PC-3 (cell line): ENCODE measurements around the gene VILL. TPM values are rescaled to one million over a fixed set of nuclear protein-coding genes. Genes with fewer than 3 reads are reported as not detected.

Experiments
- ATAC-seq: fragments of 200-7000 bp; cut with Tn5 transposase; 2 replicates; pipeline ENCODE4 v1.9.1; 2020; ENCODE audit warnings: mild to moderate bottlenecking, moderate library complexity
- BruUV-seq: library from RNA; stranded (reverse); fragments of 400-500 nt; replicated peaks from 2 replicates; lab custom pipeline; 2021; lab: Mats Ljungman, UMichigan
- CTCF ChIA-PET: fragments of 300-600 bp; sonication (Branson Sonifier 250); formaldehyde crosslinking; loops from one replicate; lab custom pipeline; 2022; ENCODE audit warnings: antibody characterized with exemption; lab: Charles Lee
- POLR2A ChIA-PET: fragments of 300-600 bp; sonication (Branson Sonifier 250); formaldehyde crosslinking; loops from one replicate; lab custom pipeline; 2022; ENCODE audit warnings: antibody characterized with exemption; ENCODE audit not compliant: unreplicated experiment; lab: Charles Lee
- DNase-seq: peaks from one replicate; pipeline ENCODE4 v3.0.0-alpha.2; 2015
- H2AFZ ChIP-seq: fragments of 300-600 bp; sonication (generic); 2 replicates; pipeline ENCODE4 v1.6.0; 2016; ENCODE audit warnings: antibody characterized with exemption, low read length
- H3F3A ChIP-seq: fragments of 300-600 bp; sonication (generic); one replicate; pipeline ENCODE4 v1.6.0; 2017; ENCODE audit warnings: antibody characterized with exemption, low read length, control low read depth, mild to moderate bottlenecking; ENCODE audit not compliant: unreplicated experiment
- H3K27ac ChIP-seq: fragments of 300-600 bp; sonication (generic); 2 replicates; pipeline ENCODE4 v1.5.1; 2016; ENCODE audit warnings: mild to moderate bottlenecking, low read length
- H3K27me3 ChIP-seq: fragments of 300-600 bp; sonication (generic); 2 replicates; pipeline ENCODE4 v1.6.1; 2016; ENCODE audit warnings: low read length, mixed read lengths
- H3K36me3 ChIP-seq: fragments of 300-600 bp; sonication (generic); 2 replicates; pipeline ENCODE4 v1.6.1; 2016; ENCODE audit warnings: low read depth, mixed run types, low read length, mixed read lengths
- H3K4me1 ChIP-seq: fragments of 300-600 bp; sonication (generic); 2 replicates; pipeline ENCODE4 v1.5.1; 2016; ENCODE audit warnings: low read length; ENCODE audit not compliant: insufficient read depth
- H3K4me2 ChIP-seq: fragments of 300-600 bp; sonication (generic); 2 replicates; pipeline ENCODE4 v1.6.0; 2016; ENCODE audit warnings: low read length
- H3K4me3 ChIP-seq: fragments of 300-600 bp; sonication (generic); 2 replicates; pipeline ENCODE4 v1.5.1; 2016; ENCODE audit warnings: mild to moderate bottlenecking, low read length, mixed read lengths
- H3K79me2 ChIP-seq: fragments of 300-600 bp; sonication (generic); 2 replicates; pipeline ENCODE4 v1.6.1; 2017; ENCODE audit warnings: low read length, mixed read lengths
- H3K9ac ChIP-seq: fragments of 300-600 bp; sonication (generic); 2 replicates; pipeline ENCODE4 v1.6.0; 2016; ENCODE audit warnings: mild to moderate bottlenecking, low read length
- H3K9me2 ChIP-seq: fragments of 300-600 bp; sonication (generic); replicated peaks from 2 replicates; pipeline ENCODE4 v1.6.1; 2016; ENCODE audit warnings: mixed run types, low read length, mixed read lengths
- H3K9me3 ChIP-seq: fragments of 300-600 bp; sonication (generic); 2 replicates; pipeline ENCODE4 v1.6.1; 2016; ENCODE audit warnings: low read length, mixed read lengths
- H4K20me1 ChIP-seq: fragments of 300-600 bp; sonication (generic); 2 replicates; pipeline ENCODE4 v1.6.1; 2016; ENCODE audit warnings: low read length, mixed read lengths
- EZH2 ChIP-seq: fragments of 300-600 bp; sonication (generic); IDR thresholded peaks from one replicate; pipeline ENCODE4 v1.6.1; 2017; ENCODE audit warnings: antibody characterized with exemption, mild to moderate bottlenecking, low read length; ENCODE audit not compliant: unreplicated experiment
- EZH2phosphoT487 ChIP-seq: fragments of 300-600 bp; sonication (generic); IDR thresholded peaks from 2 replicates; pipeline ENCODE4 v1.6.1; 2018; ENCODE audit warnings: mild to moderate bottlenecking, antibody characterized with exemption, low read length, borderline replicate concordance
- intact Hi-C: fragments of 100-400 bp; cut with micrococcal nuclease; formaldehyde crosslinking; loops from 2 replicates; pipeline ENCODE4 v1.9.0; 2023
- total RNA-seq: library from RNA; depleted of rRNA; stranded (reverse); fragments of >200 nt; gene quantifications from 2 replicates; pipeline ENCODE4 v1.2.3, GENCODE V29; 2014
- TF ChIP-seq, protein P1 (sequence below): fragments of 300-600 bp; sonication (generic); conservative IDR thresholded peaks from 2 replicates; pipeline ENCODE4 v1.5.1; 2017; ENCODE audit warnings: antibody characterized with exemption, low read depth, mild to moderate bottlenecking, low read length

The VILL gene
- total RNA-seq, 1 experiment from 2014 or later: 0.44 TPM

DNA sequence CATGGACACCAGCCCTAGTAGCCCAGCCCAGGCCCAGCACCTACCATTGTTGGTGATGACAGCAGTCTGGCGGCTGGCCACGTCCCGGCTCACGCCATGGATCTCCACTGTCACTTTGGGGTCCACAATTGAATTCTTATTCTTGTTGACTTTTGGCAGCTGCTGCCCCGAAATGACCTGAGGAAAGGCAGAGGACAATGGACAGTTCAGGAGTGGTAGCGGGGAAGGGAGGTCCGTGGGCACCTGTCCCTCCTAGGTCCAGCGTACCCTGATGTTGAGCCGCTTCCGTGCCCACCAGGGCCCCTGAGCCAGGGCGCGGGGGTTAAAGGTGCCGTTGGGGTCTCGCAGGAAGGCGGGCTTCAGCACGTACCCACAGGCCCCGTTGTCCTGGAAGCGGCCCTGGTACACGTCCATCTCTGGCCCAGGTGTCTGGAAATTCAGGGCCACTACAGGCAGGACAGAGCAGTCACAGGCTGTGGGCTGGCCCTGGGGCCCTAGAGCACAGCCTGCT is 17.7 kb downstream of the VILL start:
- no TSS peak for BruUV-seq
- no peaks in the 10 kb centered on the region for H3F3A ChIP-seq
- H3K4me1 ChIP-seq: peaks cover 27% of the 10 kb centered on the region
- no peak overlapping the region for H2AFZ ChIP-seq
- POLR2A ChIA-PET: no interaction called here
- H3K79me2 ChIP-seq: no peaks in the 10 kb centered on the region
- no peak for DNase-seq
- TF ChIP-seq, protein P1, sequence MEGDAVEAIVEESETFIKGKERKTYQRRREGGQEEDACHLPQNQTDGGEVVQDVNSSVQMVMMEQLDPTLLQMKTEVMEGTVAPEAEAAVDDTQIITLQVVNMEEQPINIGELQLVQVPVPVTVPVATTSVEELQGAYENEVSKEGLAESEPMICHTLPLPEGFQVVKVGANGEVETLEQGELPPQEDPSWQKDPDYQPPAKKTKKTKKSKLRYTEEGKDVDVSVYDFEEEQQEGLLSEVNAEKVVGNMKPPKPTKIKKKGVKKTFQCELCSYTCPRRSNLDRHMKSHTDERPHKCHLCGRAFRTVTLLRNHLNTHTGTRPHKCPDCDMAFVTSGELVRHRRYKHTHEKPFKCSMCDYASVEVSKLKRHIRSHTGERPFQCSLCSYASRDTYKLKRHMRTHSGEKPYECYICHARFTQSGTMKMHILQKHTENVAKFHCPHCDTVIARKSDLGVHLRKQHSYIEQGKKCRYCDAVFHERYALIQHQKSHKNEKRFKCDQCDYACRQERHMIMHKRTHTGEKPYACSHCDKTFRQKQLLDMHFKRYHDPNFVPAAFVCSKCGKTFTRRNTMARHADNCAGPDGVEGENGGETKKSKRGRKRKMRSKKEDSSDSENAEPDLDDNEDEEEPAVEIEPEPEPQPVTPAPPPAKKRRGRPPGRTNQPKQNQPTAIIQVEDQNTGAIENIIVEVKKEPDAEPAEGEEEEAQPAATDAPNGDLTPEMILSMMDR: no peak
- TF ChIP-seq EZH2phosphoT487: no peak
- TF ChIP-seq EZH2: no peak
- CTCF ChIA-PET: no interaction called here
- H3K27me3 ChIP-seq: no peaks in the 10 kb centered on the region
- no peaks in the 10 kb centered on the region for H3K36me3 ChIP-seq
- H4K20me1 ChIP-seq: no peaks in the 10 kb centered on the region
- no peak for ATAC-seq
- no peak overlapping the region for H3K4me3 ChIP-seq
- no peaks in the 10 kb centered on the region for H3K9me2 ChIP-seq
- no peak overlapping the region for H3K9ac ChIP-seq
- H3K27ac ChIP-seq: no peak overlapping the region
- no peak overlapping the region for H3K4me2 ChIP-seq
- intact Hi-C loops: loop anchor here (10.0 kb wide), 2 partner anchors 447 to 477 kb away; partner anchors contain the start of gene ACVR2B
- no peaks in the 10 kb centered on the region for H3K9me3 ChIP-seq

DNA sequence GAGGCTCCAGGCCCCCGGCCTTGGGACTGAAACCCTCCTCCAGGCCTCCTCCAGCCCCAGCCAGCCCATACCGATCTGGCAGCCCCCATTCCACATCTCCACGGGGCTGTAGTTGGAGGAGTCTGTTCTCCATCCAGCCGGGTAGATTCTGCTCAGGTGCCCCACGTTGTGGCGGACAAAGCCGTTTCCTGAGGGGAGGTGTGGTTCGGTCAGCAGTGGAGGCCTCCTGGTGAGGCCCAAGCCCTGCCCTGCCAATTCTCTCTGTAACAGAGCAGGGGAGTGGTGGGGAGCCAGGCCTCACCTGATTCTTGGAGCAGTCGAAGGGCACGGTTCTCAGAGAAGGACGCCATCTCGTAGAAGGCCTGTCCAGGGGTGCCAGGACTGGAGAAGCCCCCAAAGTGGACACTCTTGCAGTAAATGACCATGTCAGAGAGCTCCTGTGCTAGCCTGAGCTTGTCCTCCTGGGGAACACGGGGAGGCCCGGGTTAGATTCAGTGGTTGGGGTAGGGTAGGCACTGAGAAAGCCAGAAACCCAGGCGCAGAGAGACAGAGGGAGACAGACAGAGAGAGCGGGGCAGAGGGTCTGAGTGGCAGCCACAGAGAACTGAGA is 18.5 kb downstream of the VILL start:
- Histone ChIP-seq H3K9me3 (no peaks in the 10 kb centered on the region), H3K79me2 (no peaks in the 10 kb centered on the region), H3K4me2 (no peak overlapping the region), H3K9me2 (no peaks in the 10 kb centered on the region), H3K9ac (no peak overlapping the region), H3K27ac (no peak overlapping the region), H3F3A (no peaks in the 10 kb centered on the region), H3K27me3 (no peaks in the 10 kb centered on the region), H3K4me1 (peaks cover 20% of the 10 kb centered on the region), H3K36me3 (no peaks in the 10 kb centered on the region), H2AFZ (no peak overlapping the region), H3K4me3 (no peak overlapping the region), H4K20me1 (no peaks in the 10 kb centered on the region)
- DNase-seq (no peak), ATAC-seq (no peak)
- CTCF ChIA-PET: no interaction called here
- no peak for TF ChIP-seq EZH2phosphoT487
- no peak for TF ChIP-seq EZH2
- TF ChIP-seq, protein P1: no peak
- POLR2A ChIA-PET: no interaction called here
- intact Hi-C loops: loop anchor here (10.0 kb wide), 2 partner anchors 446 to 476 kb away; partner anchors contain the start of gene ACVR2B
- no TSS peak for BruUV-seq
